RWPE1 (cell line): ENCODE measurements around the gene FBXL17.
"Not testable (repeated sequence)": the region's sequence is repeated elsewhere in the genome, so short reads cannot be mapped to it uniquely, and the experiment has no call there.

ENCODE experiments used
- CTCF ChIA-PET: fragments of 350-600 bp; sonication (Branson Sonifier 250); formaldehyde crosslinking; extraction: SDS; loops from one replicate; lab custom pipeline; 2021; lab: Yijun Ruan, JAX
- POLR2A ChIA-PET: fragments of 400-600 bp; formaldehyde crosslinking; extraction: SDS; loops from one replicate; lab custom pipeline; 2020; ENCODE audit warnings: antibody characterized with exemption; ENCODE audit not compliant: low non-redundant PET; lab: Yijun Ruan, JAX
- DNase-seq: peaks from one replicate; pipeline ENCODE4 v3.0.0; 2012; ENCODE audit warnings: low spot score
- H3K27ac ChIP-seq: fragments of 450-650 bp; 2 replicates; pipeline ENCODE4 v1.5.1; 2017
- TF ChIP-seq, protein P1 (sequence below): fragments of 450-650 bp; conservative IDR thresholded peaks from 2 replicates; pipeline ENCODE4 v1.5.1; 2017; ENCODE audit warnings: low read depth, mild to moderate bottlenecking

Gene FBXL17

DNA sequence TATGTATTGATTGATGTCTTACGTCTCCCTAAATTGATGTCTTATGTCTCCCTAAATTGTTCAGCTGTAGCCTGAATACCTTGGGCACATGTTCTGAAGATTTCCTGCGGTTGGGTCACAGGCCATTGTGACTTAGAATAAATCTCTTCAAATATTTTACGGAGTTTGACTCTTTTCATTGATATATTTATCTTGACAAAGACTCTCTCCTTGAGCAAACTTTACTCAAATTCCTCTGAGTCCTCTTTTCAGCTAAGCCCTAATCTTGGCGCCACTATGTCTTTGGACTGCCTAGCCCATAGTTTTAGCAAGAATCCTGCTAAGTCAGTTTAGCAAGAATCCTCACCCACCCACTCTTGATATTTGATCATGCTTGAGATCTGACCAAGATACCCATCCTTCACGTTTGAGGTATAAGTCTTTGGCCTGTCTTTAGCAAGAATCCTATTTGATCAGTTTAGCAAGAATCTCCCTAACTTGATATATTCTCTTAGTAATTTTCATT, 35.3 kb upstream of the FBXL17 start:
- no peak for DNase-seq
- CTCF ChIA-PET, result no interaction called here
- H3K27ac ChIP-seq, result no peak overlapping the region
- POLR2A ChIA-PET, result no interaction called here
- TF ChIP-seq, protein P1, sequence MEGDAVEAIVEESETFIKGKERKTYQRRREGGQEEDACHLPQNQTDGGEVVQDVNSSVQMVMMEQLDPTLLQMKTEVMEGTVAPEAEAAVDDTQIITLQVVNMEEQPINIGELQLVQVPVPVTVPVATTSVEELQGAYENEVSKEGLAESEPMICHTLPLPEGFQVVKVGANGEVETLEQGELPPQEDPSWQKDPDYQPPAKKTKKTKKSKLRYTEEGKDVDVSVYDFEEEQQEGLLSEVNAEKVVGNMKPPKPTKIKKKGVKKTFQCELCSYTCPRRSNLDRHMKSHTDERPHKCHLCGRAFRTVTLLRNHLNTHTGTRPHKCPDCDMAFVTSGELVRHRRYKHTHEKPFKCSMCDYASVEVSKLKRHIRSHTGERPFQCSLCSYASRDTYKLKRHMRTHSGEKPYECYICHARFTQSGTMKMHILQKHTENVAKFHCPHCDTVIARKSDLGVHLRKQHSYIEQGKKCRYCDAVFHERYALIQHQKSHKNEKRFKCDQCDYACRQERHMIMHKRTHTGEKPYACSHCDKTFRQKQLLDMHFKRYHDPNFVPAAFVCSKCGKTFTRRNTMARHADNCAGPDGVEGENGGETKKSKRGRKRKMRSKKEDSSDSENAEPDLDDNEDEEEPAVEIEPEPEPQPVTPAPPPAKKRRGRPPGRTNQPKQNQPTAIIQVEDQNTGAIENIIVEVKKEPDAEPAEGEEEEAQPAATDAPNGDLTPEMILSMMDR, result no peak

DNA sequence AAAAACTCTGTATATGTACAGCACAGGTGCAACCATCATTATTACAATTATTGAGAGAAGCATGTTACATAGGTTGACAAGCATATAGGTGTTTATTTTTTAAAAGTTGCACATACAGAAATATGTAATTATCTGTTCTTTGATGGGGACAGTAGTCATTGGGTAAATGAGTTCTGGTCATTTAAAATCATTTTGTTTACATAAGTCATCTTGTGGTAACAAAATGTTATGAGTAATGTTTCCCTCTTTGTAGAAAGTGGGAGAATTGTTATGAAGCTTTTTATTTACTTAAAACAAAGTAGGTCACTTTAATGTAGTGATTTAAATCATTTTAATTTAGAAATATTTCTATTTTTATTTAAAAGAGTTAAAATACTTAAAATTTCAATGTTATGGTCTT, 33.8 kb upstream of the FBXL17 start:
- POLR2A ChIA-PET, result no interaction called here
- no peak for DNase-seq
- TF ChIP-seq, protein P1, result no peak; the same call in 1 of the 2 replicates
- CTCF ChIA-PET, result no interaction called here
- H3K27ac ChIP-seq, result no peak overlapping the region

- H3K27ac ChIP-seq, result no peak overlapping the region
- TF ChIP-seq, protein P1, result no peak
- DNase-seq, result no peak
- CTCF ChIA-PET, result interaction anchor here (1.1 kb wide), 1 partner anchor 11 kb away, joined by 3 read pairs; no protein-coding TSS in a partner anchor
- POLR2A ChIA-PET, result no interaction called here
Observed at GRCh38 chr5:108409786-108410185, 27.9 kb upstream of the FBXL17 start.

GRCh38 chr5:108405201-108405600, 23.3 kb upstream of the FBXL17 start:
- CTCF ChIA-PET, DNase-seq, POLR2A ChIA-PET, H3K27ac ChIP-seq: not testable (repeated sequence)

GRCh38 chr5:108398964-108399363, 17.1 kb upstream of the FBXL17 start:
- CTCF ChIA-PET, result interaction anchor here (0.6 to 0.8 kb wide), 2 partner anchors 11 to 840 kb away, joined by 3 to 4 read pairs; no protein-coding TSS in a partner anchor
- no peak for DNase-seq
- no peak overlapping the region for H3K27ac ChIP-seq
- POLR2A ChIA-PET, result no interaction called here
- TF ChIP-seq, protein P1, result no peak

GRCh38 chr5:108396837-108397236, 14.9 kb upstream of the FBXL17 start:
- DNase-seq, CTCF ChIA-PET, H3K27ac ChIP-seq, POLR2A ChIA-PET: not testable (repeated sequence)

DNA sequence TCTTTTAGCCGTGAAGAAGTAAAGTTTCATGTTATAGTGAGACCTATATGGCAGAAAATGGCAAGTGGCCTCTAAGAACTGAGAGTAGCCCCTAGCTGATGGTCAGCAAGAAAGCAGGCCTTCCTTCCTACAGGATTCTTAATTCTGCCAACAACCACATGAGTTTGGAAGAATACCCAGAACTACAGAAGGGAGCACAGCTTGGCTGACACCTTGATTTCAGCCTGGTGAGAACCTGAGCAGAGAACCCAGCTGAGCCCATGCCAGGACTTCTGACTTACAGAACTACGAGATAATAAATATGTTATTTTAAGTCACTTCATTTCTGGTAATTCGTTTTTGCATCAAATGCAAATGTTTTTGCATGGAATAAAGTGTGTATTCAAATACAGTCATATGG, 5.9 kb upstream of the FBXL17 start:
- TF ChIP-seq, protein P1, result no peak
- no peak for DNase-seq
- no peak overlapping the region for H3K27ac ChIP-seq
- ChIA-PET CTCF (no interaction called here), POLR2A (no interaction called here)
